HepG2 (cell line): ENCODE data around the gene DIO1. TPM values are rescaled to one million over a fixed set of nuclear protein-coding genes. Genes with fewer than 3 reads are reported as not detected.

Experiments
- ATAC-seq: fragments of 200-7000 bp; cut with Tn5 transposase; 3 replicates; pipeline ENCODE4 v1.9.1; 2020; ENCODE audit warnings: mild to moderate bottlenecking, moderate library complexity
- BruUV-seq: library from RNA; stranded (reverse); fragments of 400-500 nt; replicated peaks from 2 replicates; lab custom pipeline; 2021; lab: Mats Ljungman, UMichigan
- CTCF ChIA-PET: fragments of 300-600 bp; formaldehyde crosslinking; extraction: SDS; loops from one replicate; lab custom pipeline; 2021; ENCODE audit warnings: low total read pairs, inconsistent platforms, low intra/inter-chr PET ratio; lab: Yijun Ruan, JAX
- POLR2A ChIA-PET: fragments of 350-600 bp; sonication (Branson Sonifier 250); formaldehyde crosslinking; loops from one replicate; lab custom pipeline; 2020; ENCODE audit warnings: antibody characterized with exemption, inconsistent platforms; lab: Yijun Ruan, JAX
- DNase-seq: peaks from one replicate; pipeline ENCODE4 v3.0.0-alpha.2; 2015; ENCODE audit warnings: low spot score
- FAIRE-seq: peaks from 3 replicates; lab custom pipeline; 2011; peaks lifted over from hg19 to GRCh38; lab: Jason Lieb, UNC
- H2AFZ ChIP-seq: one replicate; pipeline ENCODE4 v1.6.1; 2011; ENCODE audit warnings: low read length, inconsistent platforms
- H3K27ac ChIP-seq: fragments of 300-600 bp; 3 replicates; pipeline ENCODE4 v1.8.0; 2011; ENCODE audit warnings: mixed run types, mild to moderate bottlenecking, mixed read lengths, low read length, inconsistent platforms; ENCODE audit not compliant: insufficient read depth; ENCODE audit errors: extremely low read length
- H3K27me3 ChIP-seq, 2 experiments: fragments of 200-600 bp in 1 of 2; 2 replicates in 1 of 2; 3 replicates in 1 of 2; pipeline versions ENCODE4 v1.6.0 to v1.8.0; 2011; ENCODE audit warnings: low read length in 2 of 2, mild to moderate bottlenecking in 2 of 2, moderate library complexity in 2 of 2, inconsistent platforms in 1 of 2; ENCODE audit not compliant: insufficient read depth in 2 of 2, control insufficient read depth in 1 of 2
- H3K36me3 ChIP-seq, 2 experiments: fragments of 200-600 bp in 1 of 2; replicated peaks in 1 of 2; 2 replicates in 1 of 2; 3 replicates in 1 of 2; pipeline versions ENCODE4 v1.5.1 to v1.8.0; 2011; ENCODE audit warnings: low read length in 2 of 2, inconsistent platforms in 1 of 2; ENCODE audit not compliant: insufficient read depth in 2 of 2, control insufficient read depth in 1 of 2
- H3K4me1 ChIP-seq: 2 replicates; pipeline ENCODE4 v1.5.1; 2012; ENCODE audit warnings: low read length, inconsistent platforms; ENCODE audit not compliant: insufficient read depth
- H3K4me2 ChIP-seq: 2 replicates; pipeline ENCODE4 v1.6.0; 2011; ENCODE audit warnings: low read depth, low read length, inconsistent platforms
- H3K4me3 ChIP-seq, 3 experiments: fragments of 200-600 bp in 1 of 3; sonication (generic), shearing (Covaris generic) in 1 of 3; replicated peaks in 1 of 3; 2 replicates each; pipeline ENCODE4 v1.5.1; 2011 to 2016; ENCODE audit warnings: low read length in 3 of 3, inconsistent platforms in 2 of 3, low read depth in 2 of 3, mild to moderate bottlenecking in 2 of 3, control low read depth in 1 of 3, mixed read lengths in 1 of 3; ENCODE audit not compliant: insufficient read depth in 1 of 3
- H3K79me2 ChIP-seq: one replicate; pipeline ENCODE4 v1.6.1; 2011; ENCODE audit warnings: low read length, inconsistent platforms; ENCODE audit not compliant: insufficient read depth
- H3K9ac ChIP-seq: 2 replicates; pipeline ENCODE4 v1.6.0; 2011; ENCODE audit warnings: mild to moderate bottlenecking, low read depth, low read length, inconsistent platforms; ENCODE audit not compliant: insufficient read depth
- H3K9me3 ChIP-seq: 2 replicates; pipeline ENCODE4 v1.5.1; 2012; ENCODE audit warnings: mild to moderate bottlenecking, low read length
- H4K20me1 ChIP-seq: 2 replicates; pipeline ENCODE4 v1.6.0; 2011; ENCODE audit warnings: inconsistent platforms, mild to moderate bottlenecking, low read length, moderate library complexity; ENCODE audit not compliant: insufficient read depth
- DDIT3 ChIP-seq: sonication (generic); formaldehyde crosslinking; IDR thresholded peaks from 2 replicates; pipeline ENCODE4 v1.4.0; 2020; ENCODE audit warnings: mild to moderate bottlenecking, missing genetic modification reagents
- ETV6 ChIP-seq: sonication (generic); formaldehyde crosslinking; conservative IDR thresholded peaks from 2 replicates; pipeline ENCODE4 v1.4.0; 2020; ENCODE audit warnings: missing genetic modification reagents
- GZF1 ChIP-seq: sonication (generic); formaldehyde crosslinking; IDR thresholded peaks from 2 replicates; pipeline ENCODE4 v1.5.1; 2020; ENCODE audit warnings: mild to moderate bottlenecking, missing genetic modification reagents
- HNF1B ChIP-seq: sonication (generic); formaldehyde crosslinking; IDR thresholded peaks from 2 replicates; pipeline ENCODE4 v1.5.1; 2020; ENCODE audit warnings: mild to moderate bottlenecking, moderate library complexity, missing genetic modification reagents
- HNF4A ChIP-seq: sonication (generic); formaldehyde crosslinking; IDR thresholded peaks from 2 replicates; pipeline ENCODE4 v1.4.0; 2020; ENCODE audit warnings: missing genetic modification reagents
- MXD3 ChIP-seq: IDR thresholded peaks from 2 replicates; pipeline ENCODE4 v1.6.1; 2016; ENCODE audit warnings: mild to moderate bottlenecking, missing biosample characterization, missing genetic modification reagents
- NFIB ChIP-seq: sonication (generic); formaldehyde crosslinking; IDR thresholded peaks from 2 replicates; pipeline ENCODE4 v1.9.0; 2021; ENCODE audit warnings: missing genetic modification reagents, mild to moderate bottlenecking, borderline replicate concordance
- PHB2 ChIP-seq: fragments of 450-650 bp; IDR thresholded peaks from 2 replicates; pipeline ENCODE4 v1.6.1; 2018; ENCODE audit not compliant: partially characterized antibody
- RCOR2 ChIP-seq: IDR thresholded peaks from 2 replicates; pipeline ENCODE4 v1.6.1; 2016; ENCODE audit warnings: missing biosample characterization, missing genetic modification reagents
- SAFB2 ChIP-seq: sonication (generic); formaldehyde crosslinking; IDR thresholded peaks from 2 replicates; pipeline ENCODE4 v1.5.1; 2020; ENCODE audit warnings: missing genetic modification reagents, low read depth, mild to moderate bottlenecking, borderline replicate concordance
- SIX1 ChIP-seq: sonication (generic); formaldehyde crosslinking; IDR thresholded peaks from 2 replicates; pipeline ENCODE4 v1.4.0; 2020; ENCODE audit warnings: missing genetic modification reagents, borderline replicate concordance
- ZKSCAN1 ChIP-seq: fragments of 150-350 bp; IDR thresholded peaks from 2 replicates; pipeline ENCODE4 v1.6.1; 2014; ENCODE audit warnings: low read length
- WGBS: methylation state at CpG from one replicate; pipeline ENCODE4 v1.1.6; 2017; ENCODE audit warnings: low lambda C conversion rate; 5-methylcytosine and 5-hydroxymethylcytosine counted together
- in situ Hi-C: cut with HindIII; loops from 2 replicates; pipeline ENCODE4 v1.10.0; 2017; ENCODE audit warnings: low pct_unique_long_range_greater_than_20kb; ENCODE audit not compliant: extremely low pct_ligation_motif_present
- intact Hi-C: fragments of 100-400 bp; cut with micrococcal nuclease; formaldehyde crosslinking; loops from one replicate; pipeline ENCODE4 v1.10.0; 2022; ENCODE audit not compliant: unreplicated experiment
- polyA plus RNA-seq, 8 experiments: library from polyadenylated mRNA; depleted of rRNA in 3 of 8; stranded (reverse) in 7 of 8; unstranded in 1 of 8; fragments of >200 nt; fragmentation: Illumina TruSeq in 4 of 8; extraction: Trizol in 4 of 8; gene quantifications; 2 replicates each; pipeline versions ENCODE4 v1.2.1 to v1.2.3, GENCODE V29; 2011 to 2016; ENCODE audit warnings: low read depth in 4 of 8, missing spikeins in 1 of 8, mixed read lengths in 1 of 8; ENCODE audit not compliant: insufficient read depth in 1 of 8
- total RNA-seq, 5 experiments: library from RNA; depleted of rRNA; stranded (reverse); fragments of >200 nt; fragmentation: Illumina TruSeq; extraction: Trizol; gene quantifications; 2 replicates each; pipeline ENCODE4 v1.2.3, GENCODE V29; 2016; ENCODE audit warnings: low read depth in 1 of 5

Gene DIO1
- total and polyA plus RNA-seq, 2 of the 13 experiments (the other 11 are each of a cell fraction or from before 2014, with no cell fraction given): 13.5 to 45.6 TPM

- FAIRE-seq: no peak
- H3K4me2 ChIP-seq: no peak overlapping the region
- ChIA-PET CTCF (no interaction called here), POLR2A (no interaction called here)
- no peak for ATAC-seq
- TF ChIP-seq PHB2: no peak
- 0 out of 2 replicates have a peak, but pooled peaks have one; percentile 39 for TF ChIP-seq ZKSCAN1
- no peaks in the 10 kb centered on the region for H3K27me3 ChIP-seq
- no peak overlapping the region for H3K9ac ChIP-seq
- H4K20me1 ChIP-seq: no peaks in the 10 kb centered on the region
- peaks cover 4 to 6% of the 10 kb centered on the region in 2 experiments; a peak in 4 of 5 replicates for H3K36me3 ChIP-seq
- no peak overlapping the region for H3K4me3 ChIP-seq
- in situ Hi-C loops: no loop called here
- BruUV-seq: no TSS peak
- no peaks in the 10 kb centered on the region for H3K9me3 ChIP-seq
- no peak overlapping the region for H2AFZ ChIP-seq
- DNase-seq: no peak
- H3K4me1 ChIP-seq: peaks cover 10% of the 10 kb centered on the region
- no peak overlapping the region for H3K27ac ChIP-seq
- H3K79me2 ChIP-seq: no peaks in the 10 kb centered on the region
- WGBS: 91% methylated on average over 7 of the region's 7 CpGs
- intact Hi-C loops: no loop called here
Observed at GRCh38 chr1:53850082-53850673, 43.8 kb upstream of the DIO1 start.

- peak; percentile 23 for DNase-seq
- intact Hi-C loops (no loop called here), in situ Hi-C loops (no loop called here)
- H3K79me2 ChIP-seq: no peaks in the 10 kb centered on the region
- H3K36me3 ChIP-seq: peaks cover 4 to 10% of the 10 kb centered on the region in 2 experiments; a peak in 4 of 5 replicates
- ChIA-PET CTCF (no interaction called here), POLR2A (no interaction called here)
- BruUV-seq: no TSS peak
- H3K4me3 ChIP-seq: no peak overlapping the region
- no peak overlapping the region for H3K4me2 ChIP-seq
- no peaks in the 10 kb centered on the region for H3K27me3 ChIP-seq
- TF ChIP-seq SAFB2: no peak
- no peak for TF ChIP-seq GZF1 (CRISPR knock-in tag)
- TF ChIP-seq DDIT3 (CRISPR knock-in tag): no peak
- TF ChIP-seq NFIB (CRISPR knock-in tag): no peak
- TF ChIP-seq HNF1B: no peak
- TF ChIP-seq MXD3 (CRISPR knock-in tag): no peak
- no peak for TF ChIP-seq RCOR2 (CRISPR knock-in tag)
- peak; percentile 95; the same call in 1 of the 2 replicates for TF ChIP-seq SIX1 (CRISPR knock-in tag)
- no peak for TF ChIP-seq ETV6
- 0 out of 2 replicates have a peak, but pooled peaks have one; percentile 10 for TF ChIP-seq HNF4A (CRISPR knock-in tag)
- H4K20me1 ChIP-seq: no peaks in the 10 kb centered on the region
- H3K9ac ChIP-seq: no peak overlapping the region
- no peaks in the 10 kb centered on the region for H3K9me3 ChIP-seq
- H3K27ac ChIP-seq: no peak overlapping the region
- WGBS: 75% methylated on average over 9 of the region's 9 CpGs
- no peak overlapping the region for H2AFZ ChIP-seq
- ATAC-seq: no peak
- H3K4me1 ChIP-seq: peaks cover 10% of the 10 kb centered on the region
- FAIRE-seq: no peak
Observed at GRCh38 chr1:53851571-53852285, 42.3 kb upstream of the DIO1 start.
